ENCODE data around the gene ATP1B3. TPM values are rescaled to one million over a fixed set of nuclear protein-coding genes. Genes with fewer than 3 reads are reported as not detected.
"Not testable (repeated sequence)": the region's sequence is repeated elsewhere in the genome, so short reads cannot be mapped to it uniquely, and the experiment has no call there.

ATP1B3 gene
- total RNA-seq, 2 experiments from 2014 or later = 143 to 145 TPM

GRCh38 chr3:141909986-141910385, 33.5 kb downstream of the ATP1B3 start:
- CTCF ChIA-PET; H3K27me3 Mint-ChIP-seq; H3K9me3 Mint-ChIP-seq; H3K27ac Mint-ChIP-seq; H3K4me3 Mint-ChIP-seq; DNase-seq; H3K4me1 Mint-ChIP-seq (ENCODE audit: low read depth); POLR2A ChIA-PET: not testable (repeated sequence)
- peaks cover 57% of the 10 kb centered on the region for H3K36me3 Mint-ChIP-seq
- intact Hi-C loops (cut with micrococcal nuclease) = loop anchor here (10.0 kb wide), 1 partner anchor 335 kb away; no protein-coding TSS in a partner anchor

GRCh38 chr3:141913150-141913811, 36.8 kb downstream of the ATP1B3 start:
- Mint-ChIP-seq H3K4me1 (ENCODE audit: low read depth) (peaks cover 5% of the 10 kb centered on the region), H3K27ac (no peak overlapping the region), H3K27me3 (no peaks in the 10 kb centered on the region), H3K4me3 (no peak overlapping the region), H3K9me3 (peaks cover 6% of the 10 kb centered on the region), H3K36me3 (peaks cover 54% of the 10 kb centered on the region)
- intact Hi-C loops (cut with micrococcal nuclease) = loop anchor here (1.0 to 10.0 kb wide), 4 partner anchors 22 to 338 kb away; partner anchors contain the start of gene RNF7
- ChIA-PET POLR2A (interaction anchor here (0.7 to 1.5 kb wide), 4 partner anchors 20 to 46 kb away, joined by 3 to 8 read pairs (median 4); partner anchors contain the start of gene ATP1B3), CTCF (interaction anchor here (0.5 to 3.8 kb wide), 37 partner anchors 9 to 353 kb away, joined by 3 to 49 read pairs (median 4); partner anchors contain the start of genes ATP1B3 and RNF7)
- DNase-seq = peak; percentile 63

GRCh38 chr3:141914311-141914710, 37.9 kb downstream of the ATP1B3 start:
- intact Hi-C loops (cut with micrococcal nuclease) = loop anchor here (10.0 kb wide), 1 partner anchor 340 kb away; no protein-coding TSS in a partner anchor
- Mint-ChIP-seq H3K9me3 (peaks cover 6% of the 10 kb centered on the region), H3K36me3 (peaks cover 46% of the 10 kb centered on the region)

GRCh38 chr3:141915016-141915415, 38.6 kb downstream of the ATP1B3 start:
- intact Hi-C loops (cut with micrococcal nuclease) = loop anchor here (10.0 kb wide), 1 partner anchor 340 kb away; no protein-coding TSS in a partner anchor
- Mint-ChIP-seq H3K27ac (no peak overlapping the region), H3K27me3 (no peaks in the 10 kb centered on the region), H3K4me3 (no peak overlapping the region), H3K4me1 (ENCODE audit: low read depth) (peaks cover 5% of the 10 kb centered on the region), H3K36me3 (peaks cover 42% of the 10 kb centered on the region), H3K9me3 (peaks cover 6% of the 10 kb centered on the region)
- ChIA-PET POLR2A (no interaction called here), CTCF (interaction anchor here (3.8 kb wide), 2 partner anchors 38 to 176 kb away, joined by 45 to 49 read pairs; partner anchors contain the start of genes ATP1B3 and RNF7)
- DNase-seq = no peak

More at GRCh38 chr3:141914311-141914710, 37.9 kb downstream of the ATP1B3 start:
- peaks cover 5% of the 10 kb centered on the region for H3K4me1 Mint-ChIP-seq (ENCODE audit: low read depth)
- H3K4me3 Mint-ChIP-seq = no peak overlapping the region
- H3K27me3 Mint-ChIP-seq = no peaks in the 10 kb centered on the region
- no peak for DNase-seq
- ChIA-PET POLR2A (no interaction called here), CTCF (interaction anchor here (0.7 to 3.8 kb wide), 8 partner anchors 10 to 175 kb away, joined by 4 to 49 read pairs (median 8); partner anchors contain the start of genes ATP1B3 and RNF7)
- H3K27ac Mint-ChIP-seq = no peak overlapping the region

- CTCF ChIA-PET = no interaction called here
- intact Hi-C loops (cut with micrococcal nuclease) = loop anchor here (10.0 kb wide), 1 partner anchor 341 kb away; no protein-coding TSS in a partner anchor
- Mint-ChIP-seq H3K27me3 (no peaks in the 10 kb centered on the region), H3K9me3 (peaks cover 6% of the 10 kb centered on the region), H3K4me1 (ENCODE audit: low read depth) (peaks cover 9% of the 10 kb centered on the region), H3K4me3 (no peak overlapping the region), H3K27ac (no peak overlapping the region), H3K36me3 (peaks cover 48% of the 10 kb centered on the region)
- POLR2A ChIA-PET = no interaction called here
- no peak for DNase-seq
Measured at GRCh38 chr3:141915766-141916165, 39.3 kb downstream of the ATP1B3 start.

GRCh38 chr3:141920701-141921100, 44.3 kb downstream of the ATP1B3 start:
- no peak overlapping the region for H3K27ac Mint-ChIP-seq
- H3K4me1 Mint-ChIP-seq (ENCODE audit: low read depth) = peaks cover 8% of the 10 kb centered on the region
- DNase-seq = peak; percentile 21
- no peaks in the 10 kb centered on the region for H3K27me3 Mint-ChIP-seq
- ChIA-PET POLR2A (no interaction called here), CTCF (no interaction called here)
- H3K4me3 Mint-ChIP-seq = no peak overlapping the region
- peaks cover 44% of the 10 kb centered on the region for H3K36me3 Mint-ChIP-seq
- no peaks in the 10 kb centered on the region for H3K9me3 Mint-ChIP-seq
- intact Hi-C loops (cut with micrococcal nuclease) = no loop called here

GRCh38 chr3:141921316-141921715, 44.9 kb downstream of the ATP1B3 start:
- Mint-ChIP-seq H3K4me1 (ENCODE audit: low read depth) (peaks cover 8% of the 10 kb centered on the region), H3K36me3 (peaks cover 44% of the 10 kb centered on the region), H3K27ac (no peak overlapping the region), H3K4me3 (no peak overlapping the region), H3K27me3 (no peaks in the 10 kb centered on the region), H3K9me3 (no peaks in the 10 kb centered on the region)
- ChIA-PET CTCF (no interaction called here), POLR2A (no interaction called here)
- no peak for DNase-seq
- intact Hi-C loops (cut with micrococcal nuclease) = no loop called here

GRCh38 chr3:141925677-141926076, 49.2 kb downstream of the ATP1B3 start:
- H3K9me3 Mint-ChIP-seq; POLR2A ChIA-PET; H3K4me1 Mint-ChIP-seq (ENCODE audit: low read depth); H3K27me3 Mint-ChIP-seq; intact Hi-C loops (cut with micrococcal nuclease); H3K27ac Mint-ChIP-seq; DNase-seq; H3K4me3 Mint-ChIP-seq: not testable (repeated sequence)
- CTCF ChIA-PET = interaction anchor here (0.7 kb wide), 1 partner anchor 12 kb away, joined by 4 read pairs; no protein-coding TSS in a partner anchor
- H3K36me3 Mint-ChIP-seq = peaks cover 47% of the 10 kb centered on the region

- peaks cover 40% of the 10 kb centered on the region for H3K36me3 Mint-ChIP-seq
- intact Hi-C loops (cut with micrococcal nuclease) = no loop called here
- no peak overlapping the region for H3K4me3 Mint-ChIP-seq
- no peaks in the 10 kb centered on the region for H3K4me1 Mint-ChIP-seq (ENCODE audit: low read depth)
- ChIA-PET POLR2A (no interaction called here), CTCF (no interaction called here)
- no peaks in the 10 kb centered on the region for H3K9me3 Mint-ChIP-seq
- no peak for DNase-seq
- H3K27ac Mint-ChIP-seq = no peak overlapping the region
- no peaks in the 10 kb centered on the region for H3K27me3 Mint-ChIP-seq
Measured at GRCh38 chr3:141926929-141927328, 50.5 kb downstream of the ATP1B3 start.

- Mint-ChIP-seq H3K4me3 (no peak overlapping the region), H3K36me3 (peaks cover 29% of the 10 kb centered on the region), H3K9me3 (no peaks in the 10 kb centered on the region), H3K27ac (no peak overlapping the region), H3K4me1 (ENCODE audit: low read depth) (no peaks in the 10 kb centered on the region), H3K27me3 (no peaks in the 10 kb centered on the region)
- DNase-seq = no peak
- POLR2A ChIA-PET = no interaction called here
- intact Hi-C loops (cut with micrococcal nuclease) = no loop called here
- CTCF ChIA-PET = interaction anchor here (1.7 kb wide), 1 partner anchor 351 kb away, joined by 4 read pairs; no protein-coding TSS in a partner anchor
Measured at GRCh38 chr3:141928631-141929270, 52.3 kb downstream of the ATP1B3 start.

GRCh38 chr3:141929341-141929995, 53.0 kb downstream of the ATP1B3 start:
- POLR2A ChIA-PET = no interaction called here
- DNase-seq = no peak
- CTCF ChIA-PET = interaction anchor here (1.7 kb wide), 1 partner anchor 350 kb away, joined by 4 read pairs; no protein-coding TSS in a partner anchor
- intact Hi-C loops (cut with micrococcal nuclease) = no loop called here
- Mint-ChIP-seq H3K36me3 (peaks cover 29% of the 10 kb centered on the region), H3K27ac (no peak overlapping the region), H3K27me3 (no peaks in the 10 kb centered on the region), H3K9me3 (no peaks in the 10 kb centered on the region), H3K4me1 (ENCODE audit: low read depth) (no peaks in the 10 kb centered on the region), H3K4me3 (no peak overlapping the region)

- no peak overlapping the region for H3K4me3 Mint-ChIP-seq
- H3K4me1 Mint-ChIP-seq (ENCODE audit: low read depth) = no peaks in the 10 kb centered on the region
- intact Hi-C loops (cut with micrococcal nuclease) = no loop called here
- peaks cover 19% of the 10 kb centered on the region for H3K36me3 Mint-ChIP-seq
- H3K27ac Mint-ChIP-seq = no peak overlapping the region
- no peaks in the 10 kb centered on the region for H3K9me3 Mint-ChIP-seq
- DNase-seq = no peak
- POLR2A ChIA-PET = no interaction called here
- H3K27me3 Mint-ChIP-seq = no peaks in the 10 kb centered on the region
- CTCF ChIA-PET = no interaction called here
Measured at GRCh38 chr3:141930801-141931200, 54.4 kb downstream of the ATP1B3 start.
